Measurements from ENCODE around the gene FGF22. TPM values are rescaled to one million over a fixed set of nuclear protein-coding genes. Genes with fewer than 3 reads are reported as not detected.

Gene FGF22
- polyA plus RNA-seq, 1 donor from 2014 or later = 0.48 TPM

- no peaks in the 10 kb centered on the region for H3K9me3 ChIP-seq (ENCODE audit: low read length)
- no peak overlapping the region for H3K9ac ChIP-seq (ENCODE audit: low read length)
- H3K27ac ChIP-seq (ENCODE audit: low read length) = no peak overlapping the region
- H4K20me1 ChIP-seq (ENCODE audit: insufficient read depth) = no peaks in the 10 kb centered on the region
- no peaks in the 10 kb centered on the region for H3K9me2 ChIP-seq (ENCODE audit: insufficient read depth, low read length)
- H3K79me2 ChIP-seq (replicated peaks; ENCODE audit: insufficient read depth, low read length) = no peaks in the 10 kb centered on the region
- no peaks in the 10 kb centered on the region for H3F3A ChIP-seq (ENCODE audit: insufficient read depth, low read length, poor library complexity, severe bottlenecking)
- H3K4me3 ChIP-seq (ENCODE audit: low read length) = no peak overlapping the region
- no peaks in the 10 kb centered on the region for H3K36me3 ChIP-seq (ENCODE audit: insufficient read depth, low read length)
- H3K27me3 ChIP-seq (ENCODE audit: insufficient read depth, low read depth, low read length) = no peaks in the 10 kb centered on the region
- TF ChIP-seq POLR2AphosphoS5 (IDR thresholded peaks at IDR 0.05) (no peak), RAD21 (conservative IDR thresholded peaks at IDR 0.05) (no peak), CTCF (IDR thresholded peaks at IDR 0.05; ENCODE audit: poor library complexity, severe bottlenecking) (no peak), TAF1 (IDR thresholded peaks at IDR 0.05; ENCODE audit: low read depth) (no peak), SMC3 (conservative IDR thresholded peaks at IDR 0.05; ENCODE audit: poor library complexity) (no peak), MXI1 (conservative IDR thresholded peaks at IDR 0.05; ENCODE audit: poor library complexity, severe bottlenecking) (no peak), EZH2 (IDR thresholded peaks at IDR 0.05; ENCODE audit: borderline replicate concordance, insufficient read depth, low read length, poor library complexity, severe bottlenecking) (no peak), EP300 (conservative IDR thresholded peaks at IDR 0.05; ENCODE audit: poor library complexity, severe bottlenecking) (no peak)
- TF ChIP-seq, protein P1, sequence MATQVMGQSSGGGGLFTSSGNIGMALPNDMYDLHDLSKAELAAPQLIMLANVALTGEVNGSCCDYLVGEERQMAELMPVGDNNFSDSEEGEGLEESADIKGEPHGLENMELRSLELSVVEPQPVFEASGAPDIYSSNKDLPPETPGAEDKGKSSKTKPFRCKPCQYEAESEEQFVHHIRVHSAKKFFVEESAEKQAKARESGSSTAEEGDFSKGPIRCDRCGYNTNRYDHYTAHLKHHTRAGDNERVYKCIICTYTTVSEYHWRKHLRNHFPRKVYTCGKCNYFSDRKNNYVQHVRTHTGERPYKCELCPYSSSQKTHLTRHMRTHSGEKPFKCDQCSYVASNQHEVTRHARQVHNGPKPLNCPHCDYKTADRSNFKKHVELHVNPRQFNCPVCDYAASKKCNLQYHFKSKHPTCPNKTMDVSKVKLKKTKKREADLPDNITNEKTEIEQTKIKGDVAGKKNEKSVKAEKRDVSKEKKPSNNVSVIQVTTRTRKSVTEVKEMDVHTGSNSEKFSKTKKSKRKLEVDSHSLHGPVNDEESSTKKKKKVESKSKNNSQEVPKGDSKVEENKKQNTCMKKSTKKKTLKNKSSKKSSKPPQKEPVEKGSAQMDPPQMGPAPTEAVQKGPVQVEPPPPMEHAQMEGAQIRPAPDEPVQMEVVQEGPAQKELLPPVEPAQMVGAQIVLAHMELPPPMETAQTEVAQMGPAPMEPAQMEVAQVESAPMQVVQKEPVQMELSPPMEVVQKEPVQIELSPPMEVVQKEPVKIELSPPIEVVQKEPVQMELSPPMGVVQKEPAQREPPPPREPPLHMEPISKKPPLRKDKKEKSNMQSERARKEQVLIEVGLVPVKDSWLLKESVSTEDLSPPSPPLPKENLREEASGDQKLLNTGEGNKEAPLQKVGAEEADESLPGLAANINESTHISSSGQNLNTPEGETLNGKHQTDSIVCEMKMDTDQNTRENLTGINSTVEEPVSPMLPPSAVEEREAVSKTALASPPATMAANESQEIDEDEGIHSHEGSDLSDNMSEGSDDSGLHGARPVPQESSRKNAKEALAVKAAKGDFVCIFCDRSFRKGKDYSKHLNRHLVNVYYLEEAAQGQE (IDR thresholded peaks at IDR 0.05; ENCODE audit: borderline replicate concordance) = no peak
- no peak overlapping the region for H2AFZ ChIP-seq (ENCODE audit: low read depth, low read length)
- no peak overlapping the region for H3K4me2 ChIP-seq (ENCODE audit: low read length)
Measured at GRCh38 chr19:647566-648284, 8.0 kb downstream of the FGF22 start.

GRCh38 chr19:648305-648704 lies 8.6 kb downstream of the FGF22 start:
- peaks cover 3% of the 10 kb centered on the region for H3K79me2 ChIP-seq (replicated peaks; ENCODE audit: insufficient read depth, low read length)
- H3F3A ChIP-seq (ENCODE audit: insufficient read depth, low read length, poor library complexity, severe bottlenecking) = no peaks in the 10 kb centered on the region
- H3K4me3 ChIP-seq (ENCODE audit: low read length) = no peak overlapping the region
- H2AFZ ChIP-seq (ENCODE audit: low read depth, low read length) = no peak overlapping the region
- TF ChIP-seq POLR2AphosphoS5 (IDR thresholded peaks at IDR 0.05) (no peak), MXI1 (conservative IDR thresholded peaks at IDR 0.05; ENCODE audit: poor library complexity, severe bottlenecking) (no peak), TAF1 (IDR thresholded peaks at IDR 0.05; ENCODE audit: low read depth) (no peak)
- H3K4me2 ChIP-seq (ENCODE audit: low read length) = no peak overlapping the region
- no peaks in the 10 kb centered on the region for H3K36me3 ChIP-seq (ENCODE audit: insufficient read depth, low read length)
- H3K9me2 ChIP-seq (ENCODE audit: insufficient read depth, low read length) = no peaks in the 10 kb centered on the region
- H3K9me3 ChIP-seq (ENCODE audit: low read length) = no peaks in the 10 kb centered on the region
- no peaks in the 10 kb centered on the region for H4K20me1 ChIP-seq (ENCODE audit: insufficient read depth)
- no peak overlapping the region for H3K9ac ChIP-seq (ENCODE audit: low read length)
- H3K27me3 ChIP-seq (ENCODE audit: insufficient read depth, low read depth, low read length) = no peaks in the 10 kb centered on the region
- no peak overlapping the region for H3K27ac ChIP-seq (ENCODE audit: low read length)
